CD14-positive monocyte (primary cell): ENCODE measurements around the gene PATZ1. TPM values are rescaled to one million over a fixed set of nuclear protein-coding genes. Genes with fewer than 3 reads are reported as not detected.

ENCODE experiments used
- DNase-seq, 3 donors: peaks; one replicate each; pipeline ENCODE4 v3.0.0-alpha.2; 2011 to 2022
- H2AFZ ChIP-seq: 2 replicates; pipeline ENCODE4 v1.6.0; 2012; ENCODE audit warnings: mild to moderate bottlenecking, low read depth, low read length, inconsistent platforms; ENCODE audit not compliant: insufficient read depth, poor library complexity, severe bottlenecking
- H3K27ac ChIP-seq, 2 donors: 1 replicate in 1 of 2; 2 replicates in 1 of 2; pipeline ENCODE4 v1.5.1; 2012 to 2013; ENCODE audit warnings: low read length in 2 of 2, control low read depth in 1 of 2, inconsistent platforms in 1 of 2, low read depth in 1 of 2, mild to moderate bottlenecking in 1 of 2
- H3K27me3 ChIP-seq, 2 donors: one replicate each; pipeline versions ENCODE4 v1.6.0 to v1.6.1; 2011 to 2013; ENCODE audit warnings: low read length in 2 of 2; ENCODE audit not compliant: control insufficient read depth in 2 of 2, insufficient read depth in 2 of 2
- H3K36me3 ChIP-seq, 2 donors: replicated peaks in 1 of 2; 1 replicate in 1 of 2; 2 replicates in 1 of 2; pipeline versions ENCODE4 v1.5.1 to v1.6.1; 2012 to 2013; ENCODE audit warnings: low read length in 2 of 2, control low read depth in 1 of 2, inconsistent platforms in 1 of 2, mild to moderate bottlenecking in 1 of 2; ENCODE audit not compliant: insufficient read depth in 2 of 2, control insufficient read depth in 1 of 2
- H3K4me1 ChIP-seq, 2 donors: 1 replicate in 1 of 2; 2 replicates in 1 of 2; pipeline versions ENCODE4 v1.5.1 to v1.6.1; 2012 to 2013; ENCODE audit warnings: low read length in 2 of 2, control low read depth in 1 of 2, inconsistent platforms in 1 of 2, mild to moderate bottlenecking in 1 of 2, moderate library complexity in 1 of 2; ENCODE audit not compliant: insufficient read depth in 2 of 2, control insufficient read depth in 1 of 2
- H3K4me2 ChIP-seq: replicated peaks from 2 replicates; pipeline ENCODE3; 2012; ENCODE audit warnings: low read length, moderate library complexity, mild to moderate bottlenecking; ENCODE audit not compliant: poor library complexity, severe bottlenecking; ENCODE audit errors: extremely low read depth
- H3K4me3 ChIP-seq, 3 experiments: fragments of 200-600 bp in 1 of 3; sonication (generic) in 1 of 3; replicated peaks in 1 of 3; 1 replicate in 2 of 3; 2 replicates in 1 of 3; pipeline ENCODE4 v1.5.1; 2011 to 2013; ENCODE audit warnings: low read length in 3 of 3, mild to moderate bottlenecking in 3 of 3, control low read depth in 2 of 3, low read depth in 2 of 3, inconsistent platforms in 1 of 3, moderate library complexity in 1 of 3
- H3K79me2 ChIP-seq: 2 replicates; pipeline ENCODE4 v1.6.0; 2012; ENCODE audit warnings: mild to moderate bottlenecking, control low read depth, inconsistent platforms, low read length, moderate library complexity; ENCODE audit not compliant: insufficient read depth
- H3K9ac ChIP-seq: 2 replicates; pipeline ENCODE4 v1.6.0; 2017; ENCODE audit warnings: low read length, mild to moderate bottlenecking; ENCODE audit not compliant: insufficient read depth, poor library complexity, severe bottlenecking
- H3K9me3 ChIP-seq, 2 donors: replicated peaks in 1 of 2; 1 replicate in 1 of 2; 2 replicates in 1 of 2; pipeline versions ENCODE4 v1.5.1 to v1.6.1; 2012 to 2013; ENCODE audit warnings: low read length in 2 of 2, control low read depth in 1 of 2; ENCODE audit not compliant: control insufficient read depth in 1 of 2, insufficient read depth in 1 of 2
- H4K20me1 ChIP-seq: 2 replicates; pipeline ENCODE4 v1.6.0; 2012; ENCODE audit warnings: mild to moderate bottlenecking, low read length, control low read depth, moderate library complexity; ENCODE audit not compliant: insufficient read depth
- H3K27ac Mint-ChIP-seq, 7 donors: one replicate each; pipeline ENCODE4 v1.8.0; 2020; ENCODE audit warnings: mild to moderate bottlenecking in 7 of 7, mixed read lengths in 7 of 7, moderate library complexity in 6 of 7, inconsistent platforms in 2 of 7
- H3K27me3 Mint-ChIP-seq, 3 donors: one replicate each; pipeline ENCODE4 v1.8.0; 2021 to 2022; ENCODE audit warnings: low read depth in 3 of 3, mild to moderate bottlenecking in 3 of 3, mixed read lengths in 3 of 3, moderate library complexity in 3 of 3, inconsistent platforms in 1 of 3
- H3K36me3 Mint-ChIP-seq, 2 donors: one replicate each; pipeline ENCODE4 v1.8.0; 2020; ENCODE audit warnings: mixed read lengths in 2 of 2, inconsistent platforms in 1 of 2, mild to moderate bottlenecking in 1 of 2
- H3K4me1 Mint-ChIP-seq: one replicate; pipeline ENCODE4 v1.8.0; 2020; ENCODE audit warnings: mild to moderate bottlenecking, mixed read lengths
- H3K4me3 Mint-ChIP-seq, 2 donors: one replicate each; pipeline ENCODE4 v1.8.0; 2020; ENCODE audit warnings: mild to moderate bottlenecking in 2 of 2, mixed read lengths in 2 of 2, moderate library complexity in 1 of 2
- H3K9me3 Mint-ChIP-seq, 7 donors: one replicate each; pipeline ENCODE4 v1.8.0; 2020 to 2022; ENCODE audit warnings: mixed read lengths in 7 of 7, mild to moderate bottlenecking in 6 of 7, moderate library complexity in 6 of 7, inconsistent platforms in 2 of 7
- WGBS: methylation state at CpG from one replicate; pipeline ENCODE4 v1.1.5; 2013; ENCODE audit warnings: missing lambda C conversion rate; ENCODE audit not compliant: insufficient coverage; 5-methylcytosine and 5-hydroxymethylcytosine counted together
- intact Hi-C, 2 donors: fragments of 100-400 bp; cut with micrococcal nuclease; formaldehyde crosslinking; loops; one replicate each; pipeline versions ENCODE4 v1.15.0 to v1.15.1; 2023
- polyA plus RNA-seq, 3 donors: library from polyadenylated mRNA; depleted of rRNA in 1 of 3; unstranded in 2 of 3; stranded (reverse) in 1 of 3; fragments of 300-500 nt in 2 of 3; fragments of >200 nt in 1 of 3; fragmentation: Illumina TruSeq in 2 of 3; gene quantifications; 1 replicate in 2 of 3; 2 replicates in 1 of 3; pipeline ENCODE4 v1.2.3, GENCODE V29; 2012 to 2021
- TF ChIP-seq, protein P1 (sequence below): fragments of 200-600 bp; IDR thresholded peaks from one replicate; pipeline ENCODE4 v1.8.0; 2022; ENCODE audit warnings: antibody characterized with exemption, mild to moderate bottlenecking

PATZ1 gene
- polyA plus RNA-seq, 3 donors, result 1.8 to 10.7 (median 2.0) TPM

DNA sequence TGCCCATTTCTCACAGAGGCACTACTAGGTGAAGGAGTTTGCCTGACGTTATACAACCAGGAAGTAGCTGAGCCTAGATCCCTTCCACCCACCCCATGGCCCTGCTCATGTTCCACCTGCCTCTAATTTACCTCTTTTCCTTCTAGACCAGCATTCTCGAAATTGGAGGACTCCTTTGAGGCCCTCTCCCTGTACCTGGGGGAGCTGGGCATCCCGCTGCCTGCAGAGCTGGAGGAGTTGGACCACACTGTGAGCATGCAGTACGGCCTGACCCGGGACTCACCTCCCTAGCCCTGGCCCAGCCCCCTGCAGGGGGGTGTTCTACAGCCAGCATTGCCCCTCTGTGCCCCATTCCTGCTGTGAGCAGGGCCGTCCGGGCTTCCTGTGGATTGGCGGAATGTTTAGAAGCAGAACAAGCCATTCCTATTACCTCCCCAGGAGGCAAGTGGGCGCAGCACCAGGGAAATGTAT lies 68.0 kb downstream of the PATZ1 start:
- TF ChIP-seq, protein P1, sequence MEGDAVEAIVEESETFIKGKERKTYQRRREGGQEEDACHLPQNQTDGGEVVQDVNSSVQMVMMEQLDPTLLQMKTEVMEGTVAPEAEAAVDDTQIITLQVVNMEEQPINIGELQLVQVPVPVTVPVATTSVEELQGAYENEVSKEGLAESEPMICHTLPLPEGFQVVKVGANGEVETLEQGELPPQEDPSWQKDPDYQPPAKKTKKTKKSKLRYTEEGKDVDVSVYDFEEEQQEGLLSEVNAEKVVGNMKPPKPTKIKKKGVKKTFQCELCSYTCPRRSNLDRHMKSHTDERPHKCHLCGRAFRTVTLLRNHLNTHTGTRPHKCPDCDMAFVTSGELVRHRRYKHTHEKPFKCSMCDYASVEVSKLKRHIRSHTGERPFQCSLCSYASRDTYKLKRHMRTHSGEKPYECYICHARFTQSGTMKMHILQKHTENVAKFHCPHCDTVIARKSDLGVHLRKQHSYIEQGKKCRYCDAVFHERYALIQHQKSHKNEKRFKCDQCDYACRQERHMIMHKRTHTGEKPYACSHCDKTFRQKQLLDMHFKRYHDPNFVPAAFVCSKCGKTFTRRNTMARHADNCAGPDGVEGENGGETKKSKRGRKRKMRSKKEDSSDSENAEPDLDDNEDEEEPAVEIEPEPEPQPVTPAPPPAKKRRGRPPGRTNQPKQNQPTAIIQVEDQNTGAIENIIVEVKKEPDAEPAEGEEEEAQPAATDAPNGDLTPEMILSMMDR, result no peak
- Histone ChIP-seq H2AFZ (no peak overlapping the region), H3K9me3 (no peaks in the 10 kb centered on the region), H3K79me2 (no peaks in the 10 kb centered on the region), H3K36me3 (peaks cover 81 to 95% of the 10 kb centered on the region in 2 donors), H3K27me3 (no peaks in the 10 kb centered on the region), H3K4me3 (no peak overlapping the region), H3K27ac (peak overlapping the region in 1 of 2 donors; percentile 22), H3K4me2 (no peak overlapping the region), H3K9ac (no peak overlapping the region), H4K20me1 (peaks cover 20% of the 10 kb centered on the region), H3K4me1 (no peaks in the 10 kb centered on the region)
- H3K4me1 Mint-ChIP-seq, result no peaks in the 10 kb centered on the region
- H3K27me3 Mint-ChIP-seq, result no peaks in the 10 kb centered on the region
- peaks cover 0 to 2% (median 0%) of the 10 kb centered on the region in 7 donors for H3K9me3 Mint-ChIP-seq
- no peak for DNase-seq
- no peak overlapping the region for H3K27ac Mint-ChIP-seq
- 99% methylated on average over 6 of the region's 9 CpGs for WGBS
- peaks cover 84 to 93% of the 10 kb centered on the region in 2 donors for H3K36me3 Mint-ChIP-seq
- no peak overlapping the region for H3K4me3 Mint-ChIP-seq
- intact Hi-C loops, result loop anchor here in 1 of 2 donors (10.0 kb wide), 2 partner anchors 173 to 513 kb away; partner anchors contain the start of gene SELENOM

DNA sequence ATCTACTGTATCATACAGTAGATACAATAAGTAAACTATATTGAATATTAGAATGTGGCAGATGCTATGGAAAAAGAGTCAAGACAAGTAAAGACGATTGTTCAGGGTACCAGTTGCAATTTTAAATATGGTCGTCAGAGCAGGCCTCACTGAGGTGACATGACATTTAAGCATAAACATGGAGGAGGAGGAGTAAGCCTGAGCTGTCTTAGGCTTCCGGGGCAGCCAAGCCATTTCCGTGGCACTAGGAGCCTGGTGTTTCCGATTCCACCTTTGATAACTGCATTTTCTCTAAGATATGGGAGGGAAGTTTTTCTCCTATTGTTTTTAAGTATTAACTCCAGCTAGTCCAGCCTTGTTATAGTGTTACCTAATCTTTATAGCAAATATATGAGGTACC lies 68.4 kb downstream of the PATZ1 start:
- Histone ChIP-seq H2AFZ (no peak overlapping the region), H3K9ac (no peak overlapping the region), H3K27ac (peak overlapping the region in 1 of 2 donors; percentile 22), H3K36me3 (peaks cover 78 to 95% of the 10 kb centered on the region in 2 donors), H3K4me3 (no peak overlapping the region), H3K27me3 (no peaks in the 10 kb centered on the region), H3K79me2 (no peaks in the 10 kb centered on the region), H3K4me2 (no peak overlapping the region), H3K4me1 (peaks cover 0 to under 1% of the 10 kb centered on the region in 2 donors), H3K9me3 (no peaks in the 10 kb centered on the region), H4K20me1 (peaks cover 16% of the 10 kb centered on the region)
- Mint-ChIP-seq H3K27me3 (no peaks in the 10 kb centered on the region), H3K9me3 (peaks cover 0 to 2% (median 0%) of the 10 kb centered on the region in 7 donors), H3K4me3 (no peak overlapping the region), H3K27ac (no peak overlapping the region), H3K36me3 (peaks cover 80 to 89% of the 10 kb centered on the region in 2 donors), H3K4me1 (no peaks in the 10 kb centered on the region)
- DNase-seq, result no peak
- WGBS, result 60% methylated on average over 1 of the region's 5 CpGs
- intact Hi-C loops, result loop anchor here in 1 of 2 donors (10.0 kb wide), 2 partner anchors 173 to 513 kb away; partner anchors contain the start of gene SELENOM
- TF ChIP-seq, protein P1, result no peak
